ENCODE data around the gene CNPPD1.

Gene CNPPD1

DNA sequence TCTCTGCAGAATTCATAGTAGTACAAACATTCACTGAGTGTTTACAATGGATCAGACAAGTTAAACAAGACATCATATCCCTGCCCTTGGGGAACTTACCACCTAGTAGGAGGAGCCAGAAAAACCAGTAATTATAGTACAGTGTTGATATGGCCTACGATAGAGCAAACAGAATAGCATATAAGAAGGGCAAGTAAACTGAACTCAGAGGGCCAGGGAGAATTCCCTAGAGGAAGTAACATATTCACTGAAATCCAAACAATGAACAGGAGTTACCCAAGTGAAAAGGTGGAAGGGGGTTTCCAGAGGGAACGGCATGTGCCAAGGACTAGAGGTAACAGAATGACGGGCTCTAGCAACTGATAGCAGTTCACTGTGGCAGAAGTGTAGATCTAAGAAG, 50.2 kb downstream of the CNPPD1 start:
- intact Hi-C loops (cut with DNase I) = no loop called here
- no peak for DNase-seq

DNA sequence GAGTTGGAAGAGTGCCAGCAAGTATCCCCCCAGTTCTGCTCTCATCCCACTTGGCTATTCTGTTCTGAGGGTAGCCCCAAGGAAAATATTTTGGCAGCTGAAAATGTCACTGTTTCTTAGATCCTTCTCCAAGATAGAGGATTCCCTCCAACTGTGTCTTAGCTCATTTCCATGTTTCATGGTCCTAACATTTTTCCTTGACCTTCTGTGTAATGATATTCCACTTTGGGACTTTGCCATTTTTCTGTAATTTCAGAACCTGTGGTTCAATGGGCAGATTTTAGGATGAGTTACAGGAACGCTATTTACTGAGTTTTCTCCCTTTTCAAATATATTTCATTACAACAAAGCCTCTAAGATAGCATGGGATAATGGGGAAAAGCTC, 50.8 kb downstream of the CNPPD1 start:
- intact Hi-C loops (cut with DNase I) = no loop called here
- DNase-seq = no peak

DNA sequence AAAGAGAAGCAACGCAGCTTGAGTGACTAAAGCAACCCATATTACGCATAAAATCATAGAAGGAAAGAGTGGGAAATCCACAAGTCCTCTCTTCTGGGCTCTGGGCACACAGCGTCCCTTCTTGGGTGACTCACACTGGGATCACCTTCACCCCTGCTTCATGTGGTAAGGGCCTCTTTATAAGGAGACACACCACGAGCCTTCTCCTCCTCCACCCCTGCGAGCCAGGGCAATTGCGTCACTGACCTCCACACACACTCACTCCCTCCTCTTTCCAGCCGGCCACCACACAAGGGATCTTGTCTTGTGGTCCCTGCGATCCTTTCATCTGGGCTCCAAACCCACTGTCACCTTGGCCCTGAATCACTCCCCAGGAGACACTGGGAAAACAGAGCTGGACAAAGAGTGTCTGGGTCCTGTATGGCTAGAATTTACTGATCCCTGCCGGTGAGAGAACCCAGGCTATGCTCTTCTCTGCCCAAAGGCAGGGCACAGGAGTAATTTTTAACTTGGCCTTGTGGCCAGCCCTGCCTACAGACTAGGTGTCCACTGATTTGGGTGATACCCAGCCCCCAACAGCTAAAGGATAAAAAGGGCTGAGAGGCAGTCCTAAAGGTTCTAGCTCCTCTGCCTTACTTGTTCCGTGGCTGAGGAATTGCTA, 51.4 kb downstream of the CNPPD1 start:
- intact Hi-C loops (cut with DNase I) = no loop called here
- DNase-seq = peak in 1 of 10 donors; percentile 59

DNA sequence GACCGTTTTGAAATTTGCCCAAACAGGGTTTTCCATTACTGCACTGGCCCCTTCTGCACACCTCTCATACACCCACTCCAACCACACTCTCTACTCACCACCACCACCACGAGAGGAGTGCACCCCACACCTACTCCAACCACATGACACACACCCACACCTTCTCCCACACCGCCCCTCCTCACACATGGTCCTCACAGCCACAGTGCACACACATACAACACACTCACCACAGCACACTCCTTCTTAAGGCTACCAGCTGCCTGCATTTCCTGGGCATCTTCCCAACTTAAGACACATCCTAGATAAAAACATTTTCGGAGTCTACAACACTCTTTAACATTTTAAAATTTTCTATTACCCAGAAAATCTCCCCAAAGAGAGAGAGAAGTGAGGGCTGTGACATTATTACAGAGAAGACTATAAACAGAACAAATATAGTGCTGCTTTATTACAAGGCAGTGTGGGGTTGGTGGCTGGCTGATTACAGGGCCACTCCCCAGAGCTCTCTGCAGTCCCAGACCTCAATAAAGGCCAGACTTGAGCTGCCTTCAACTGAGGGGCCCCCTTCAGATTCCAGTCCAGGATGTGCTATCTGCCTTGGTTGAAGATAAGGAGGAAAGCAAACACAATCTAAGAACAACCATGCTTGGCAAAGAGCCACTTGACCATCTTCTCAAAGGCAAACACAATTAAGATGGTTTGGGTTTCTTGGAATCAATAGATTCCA, 52.2 kb downstream of the CNPPD1 start:
- intact Hi-C loops (cut with DNase I) = no loop called here
- peak in 4 of 10 donors; percentile 14 to 81 (median 76) for DNase-seq

DNA sequence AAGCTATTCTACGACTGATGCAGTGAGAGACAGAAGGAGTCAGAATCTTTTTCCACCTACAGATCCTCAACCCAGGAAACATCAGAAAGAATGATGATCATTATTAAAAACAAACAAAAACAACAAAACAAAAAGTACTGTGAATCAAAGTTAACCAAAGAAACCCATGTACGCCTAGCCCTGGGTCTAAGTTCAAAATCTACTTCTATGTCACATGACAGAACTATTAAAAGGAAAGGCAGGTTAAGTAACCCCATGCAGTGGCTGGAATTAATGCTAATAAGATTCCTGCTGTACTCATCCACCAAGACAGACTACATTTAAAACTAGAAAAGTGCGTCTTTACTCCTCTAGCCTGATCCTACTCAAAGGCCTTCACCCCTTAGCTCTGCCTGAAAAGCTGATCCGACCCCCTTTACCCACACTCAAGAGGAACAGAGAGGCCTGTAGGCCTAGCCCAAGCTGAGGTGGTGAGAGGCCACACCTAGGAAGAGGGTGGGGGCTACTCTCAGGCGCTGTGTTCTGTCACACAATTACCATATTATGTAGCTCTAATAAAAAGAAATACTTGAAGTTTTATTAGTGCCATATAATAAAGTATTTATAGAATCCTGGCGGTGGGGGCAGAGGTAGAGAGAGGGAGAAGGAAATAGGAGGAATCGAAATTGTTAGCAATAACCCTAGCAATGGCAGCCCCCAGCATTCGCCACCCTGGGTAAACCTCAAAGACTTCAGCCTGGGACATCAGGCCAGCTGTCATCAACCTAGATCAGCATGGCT, 53.2 kb downstream of the CNPPD1 start:
- intact Hi-C loops (cut with DNase I) = no loop called here
- DNase-seq = no peak

DNA sequence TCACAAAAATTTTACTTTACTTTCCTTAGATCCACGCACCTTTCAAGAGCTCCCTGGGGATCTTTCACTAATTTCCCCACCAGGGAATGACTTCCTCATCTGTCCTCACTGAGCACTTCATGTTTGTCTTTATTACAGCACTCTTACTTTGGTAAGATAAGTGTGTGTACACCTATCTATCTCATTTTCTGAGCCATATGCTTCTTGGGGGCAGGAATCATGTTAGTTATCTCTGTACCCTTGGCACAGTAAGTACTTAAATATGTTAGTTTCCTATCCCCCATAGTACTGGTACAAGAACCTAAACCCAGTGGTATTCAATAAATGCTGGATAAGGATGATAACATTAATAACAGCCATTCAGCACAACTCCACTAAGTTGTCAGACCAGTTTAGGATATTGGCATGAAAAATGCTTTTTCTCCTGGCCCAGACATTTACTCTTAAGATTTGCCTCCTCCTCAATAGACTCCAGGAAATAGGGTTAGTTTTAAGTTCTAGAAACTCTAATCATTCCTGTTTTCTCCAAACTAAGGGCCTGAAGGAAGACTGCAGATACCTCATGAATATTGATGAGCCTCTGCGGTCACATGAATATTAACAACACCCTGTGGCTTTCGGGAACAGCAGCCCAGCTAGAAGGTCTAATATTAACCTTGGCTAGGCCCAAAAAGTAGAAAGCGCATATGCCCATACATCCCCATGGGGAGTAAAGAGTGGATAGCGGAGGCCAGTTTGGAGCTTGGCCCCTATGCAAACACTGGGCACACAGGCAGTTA, 54.3 kb downstream of the CNPPD1 start:
- intact Hi-C loops (cut with DNase I) = no loop called here
- DNase-seq = no peak
